GM21526 (cell line): ENCODE measurements around the gene GULP1.

Experiments used
- ATAC-seq: cut with Tn5 transposase; IDR thresholded peaks from one replicate; pipeline ENCODE4 v1.9.1; 2021; ENCODE audit warnings: moderate library complexity; ENCODE audit not compliant: unreplicated experiment, low FRiP score

The GULP1 gene

DNA sequence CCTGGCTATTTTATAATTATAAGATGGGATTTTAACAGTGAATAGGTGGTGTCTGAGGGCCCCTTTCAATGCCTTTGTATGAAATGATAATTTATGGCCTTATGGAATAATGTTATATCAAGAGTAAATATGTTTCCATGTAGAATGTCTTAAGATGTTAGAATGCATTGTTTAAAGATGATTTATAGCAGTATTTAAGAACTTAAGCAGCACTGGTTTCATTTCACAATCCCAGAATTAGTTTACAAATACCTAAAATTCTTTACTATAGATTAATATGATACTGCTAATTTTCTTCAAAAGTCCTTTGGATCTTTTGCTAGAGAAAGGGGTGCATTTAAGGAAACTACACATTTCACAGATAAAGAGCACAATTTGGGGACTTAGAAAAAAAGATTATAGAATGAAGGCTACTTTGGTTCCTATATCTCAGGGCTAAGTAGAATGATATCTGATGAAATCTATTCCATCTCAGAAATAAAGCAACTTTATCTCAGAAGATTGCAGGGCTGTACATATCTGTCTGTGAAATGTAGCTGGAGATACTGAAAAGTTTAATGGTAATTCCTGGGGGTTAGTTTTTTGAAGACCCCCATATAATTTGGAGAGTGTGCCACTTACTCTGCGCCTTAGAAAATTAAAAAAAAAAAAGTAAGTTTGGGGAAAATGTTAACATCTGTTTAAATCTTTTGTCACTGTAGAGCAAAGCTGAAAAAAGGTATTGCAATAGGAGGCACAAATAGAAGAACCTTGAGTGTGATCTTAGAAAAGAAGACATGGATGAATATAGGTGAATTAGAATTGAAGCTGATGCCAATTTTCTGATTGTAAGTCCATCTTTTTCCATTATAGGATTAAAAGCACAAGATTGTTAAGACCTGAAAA lies 123.4 kb downstream of the GULP1 start:
- no peak for ATAC-seq

DNA sequence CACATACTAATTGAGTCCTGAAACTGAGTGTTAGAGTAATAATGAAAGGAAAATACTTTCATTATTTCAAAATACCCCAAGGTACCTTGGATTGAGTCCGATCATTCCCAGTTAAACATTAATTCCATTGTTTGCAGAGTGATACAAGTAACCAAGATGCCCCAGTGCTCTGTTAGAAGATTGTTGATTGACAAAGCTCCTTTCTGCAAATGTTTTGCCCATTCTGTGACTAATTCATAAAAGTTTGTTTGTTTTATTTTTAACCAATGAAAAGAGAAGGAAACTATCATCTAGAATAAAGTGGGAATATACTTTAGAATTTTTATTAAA lies 124.0 kb downstream of the GULP1 start:
- ATAC-seq, result no peak

DNA sequence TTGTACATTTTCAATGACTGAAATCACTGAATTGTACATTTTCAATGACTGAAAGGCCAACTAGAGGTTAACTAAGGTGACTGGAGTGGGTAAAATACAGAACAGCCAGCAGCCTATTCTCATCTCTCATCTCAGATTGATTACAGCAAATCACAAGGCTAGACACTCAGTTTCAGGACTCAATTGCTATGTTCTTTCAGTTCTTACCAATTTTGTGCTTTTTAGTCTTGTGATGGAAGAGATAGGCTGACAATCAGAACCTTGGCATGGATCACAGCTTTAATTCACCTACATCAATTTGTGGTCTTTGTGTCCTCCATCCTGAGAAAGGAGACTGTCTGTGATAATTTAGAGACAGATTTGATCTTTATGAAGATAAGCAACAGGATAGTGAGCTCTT lies 124.7 kb downstream of the GULP1 start:
- ATAC-seq, result no peak

DNA sequence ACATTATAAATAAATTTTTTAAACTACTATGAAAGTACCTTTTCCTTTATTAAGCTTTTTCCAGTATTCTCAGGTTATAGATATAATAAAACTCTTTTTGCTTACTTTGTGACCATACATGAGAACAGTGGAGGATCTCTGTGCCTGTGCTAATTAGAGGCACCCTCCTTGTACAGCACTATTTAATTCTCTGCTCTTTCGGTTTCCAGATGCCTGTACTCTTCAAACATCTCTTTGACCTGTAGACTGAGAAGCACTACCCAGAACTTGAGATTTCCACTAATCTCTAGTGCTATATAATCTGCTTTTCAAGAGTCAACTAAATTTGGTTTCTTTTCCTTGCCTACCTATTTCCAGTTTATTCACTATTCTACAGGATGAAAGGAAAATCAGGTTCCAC lies 131.1 kb downstream of the GULP1 start:
- no peak for ATAC-seq

DNA sequence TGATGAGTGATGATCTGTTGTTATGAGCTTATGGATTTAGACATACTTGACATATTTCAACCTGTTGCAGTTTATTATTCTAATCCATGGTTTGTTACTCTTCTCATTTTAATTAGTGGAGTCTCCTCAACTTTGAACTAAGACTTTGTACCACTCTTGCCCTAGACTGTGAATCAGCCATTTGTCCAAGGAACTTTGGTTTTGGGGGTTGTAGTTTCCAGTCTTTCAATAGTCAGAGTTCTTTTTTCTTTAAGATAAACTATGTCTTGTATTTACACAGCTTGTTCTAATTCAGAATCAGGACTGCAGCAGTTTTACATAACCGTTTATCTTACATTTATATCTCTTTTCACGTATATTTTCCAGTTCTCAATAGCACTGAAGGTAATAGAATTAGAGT lies 133.6 kb downstream of the GULP1 start:
- ATAC-seq, result no peak

DNA sequence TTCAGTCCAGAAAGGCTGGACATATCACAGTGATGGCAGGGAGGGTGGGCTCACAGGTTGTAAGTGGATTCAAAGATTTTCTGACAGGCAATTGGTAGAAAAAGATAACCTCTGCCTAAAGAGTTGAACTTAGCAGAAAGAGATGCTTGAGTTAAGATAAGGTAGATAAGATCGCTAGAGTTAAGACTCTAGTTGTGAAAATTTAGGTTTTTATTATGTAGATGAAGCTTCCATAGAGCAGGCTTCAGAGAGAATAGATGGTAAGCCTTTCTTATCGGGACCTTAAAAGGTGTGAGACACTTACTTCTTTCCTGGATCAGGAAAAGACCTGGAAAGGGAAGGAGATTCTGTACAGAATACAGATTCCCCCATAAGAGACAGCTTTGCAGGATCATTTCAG lies 134.4 kb downstream of the GULP1 start:
- ATAC-seq, result no peak

DNA sequence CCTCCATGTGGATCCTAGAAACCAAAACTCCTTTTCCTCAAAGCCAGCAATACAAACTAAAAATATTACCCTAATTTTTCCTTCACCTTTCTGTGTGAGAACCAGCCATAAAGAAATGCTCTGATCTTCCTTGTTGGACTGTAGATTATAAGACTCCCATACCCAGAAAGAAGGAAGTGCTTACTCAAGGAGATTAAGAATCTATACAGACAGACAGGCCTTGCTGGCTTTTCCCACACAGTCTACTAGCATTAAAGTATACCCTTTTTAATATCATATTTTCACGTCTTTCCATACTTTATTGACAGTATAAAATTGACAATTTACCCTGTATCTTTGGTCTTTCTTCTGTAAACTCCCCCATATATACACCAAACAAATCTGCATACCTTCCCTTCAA lies 139.0 kb downstream of the GULP1 start:
- no peak for ATAC-seq

DNA sequence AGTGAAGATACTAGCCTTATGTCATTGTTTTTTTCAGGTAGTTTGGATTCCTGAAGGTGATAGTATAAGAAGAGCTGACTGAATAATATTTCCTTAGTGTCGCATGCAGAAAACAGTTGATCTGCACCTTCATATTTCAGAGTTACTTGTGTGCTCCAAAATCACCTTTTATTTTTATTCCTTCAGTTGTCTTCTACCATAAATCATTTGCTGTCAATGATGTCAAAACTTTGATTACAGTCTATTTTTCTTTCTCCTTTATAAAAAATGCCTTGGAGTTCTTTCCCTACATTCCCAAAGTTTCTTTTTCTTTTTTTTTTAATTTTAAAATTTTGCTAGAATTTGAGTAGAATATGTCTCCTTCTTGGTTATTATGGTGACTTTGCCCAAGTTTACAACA lies 142.3 kb downstream of the GULP1 start:
- ATAC-seq, result no peak

DNA sequence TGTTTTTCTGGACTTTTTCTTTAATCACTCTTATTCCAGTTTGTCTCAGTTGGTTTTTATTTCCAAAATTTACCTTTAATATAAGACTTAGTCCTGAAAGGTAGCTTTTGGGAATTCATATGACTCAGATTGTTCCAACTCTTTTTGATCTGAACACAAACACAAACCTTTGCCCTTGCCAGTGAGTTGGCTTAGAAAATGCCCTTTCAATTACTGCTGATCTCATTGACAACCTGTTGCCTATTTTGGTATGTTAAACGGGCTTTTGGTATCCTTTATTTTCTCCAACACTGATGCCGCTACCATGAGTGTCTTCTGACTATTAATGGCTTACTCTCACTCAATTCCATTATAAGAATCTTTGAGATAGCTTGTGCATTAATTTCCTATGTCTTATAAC lies 143.4 kb downstream of the GULP1 start:
- ATAC-seq, result no peak

DNA sequence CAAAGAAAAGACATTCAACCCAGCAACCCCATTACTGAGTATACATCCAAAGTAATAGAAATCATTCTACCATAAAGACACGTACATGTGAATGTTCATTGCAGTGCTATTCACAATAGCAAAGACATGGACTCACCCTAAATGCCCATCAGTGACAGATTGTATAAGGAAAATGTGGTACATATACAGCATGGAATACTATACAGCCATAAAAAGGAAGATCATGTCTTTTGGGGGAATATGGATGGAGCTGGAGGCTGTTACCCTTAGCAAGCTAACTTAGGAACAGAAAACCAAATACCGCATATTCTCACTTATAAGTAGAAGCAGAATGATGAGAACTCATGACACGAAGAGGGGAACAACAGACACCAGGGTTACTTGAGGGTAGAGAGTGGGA lies 145.9 kb downstream of the GULP1 start:
- ATAC-seq, result no peak

DNA sequence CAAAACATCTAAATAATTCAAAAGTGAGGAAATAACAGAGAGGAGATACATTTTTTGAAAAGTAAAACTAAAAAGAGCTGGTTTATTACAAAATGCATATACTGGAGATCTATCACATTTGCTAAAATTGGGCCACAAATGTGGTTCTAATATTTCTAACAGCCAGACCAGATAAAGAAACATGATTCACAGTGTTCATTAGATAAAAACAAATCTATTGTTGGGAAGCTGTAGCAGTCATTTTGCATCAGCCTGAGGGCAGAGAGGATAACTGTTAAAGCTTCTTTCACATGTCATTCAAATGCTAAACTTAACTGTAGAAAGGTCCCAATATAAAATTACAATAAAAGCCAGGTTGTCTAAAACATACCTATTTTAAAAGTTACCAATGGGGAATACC lies 148.3 kb downstream of the GULP1 start:
- ATAC-seq, result no peak

DNA sequence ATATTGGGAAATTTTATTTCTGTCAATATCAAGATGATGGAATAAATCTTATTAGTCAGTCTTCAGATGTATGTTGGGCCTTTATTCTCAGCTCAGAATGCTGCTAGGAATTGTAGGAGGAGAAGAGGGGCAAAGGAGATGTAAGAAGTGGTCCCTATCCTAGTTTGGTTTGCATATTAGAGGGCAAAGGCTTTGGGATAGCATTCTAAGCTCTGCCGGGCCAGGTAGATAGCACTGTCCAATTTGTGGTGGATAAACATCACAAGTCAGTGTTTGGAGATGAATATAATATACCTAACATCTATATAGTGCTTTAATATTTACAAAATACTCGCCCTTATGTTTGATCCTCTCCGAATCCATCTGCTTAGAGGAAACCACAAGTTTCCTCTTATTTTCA lies 149.2 kb downstream of the GULP1 start:
- no peak for ATAC-seq

DNA sequence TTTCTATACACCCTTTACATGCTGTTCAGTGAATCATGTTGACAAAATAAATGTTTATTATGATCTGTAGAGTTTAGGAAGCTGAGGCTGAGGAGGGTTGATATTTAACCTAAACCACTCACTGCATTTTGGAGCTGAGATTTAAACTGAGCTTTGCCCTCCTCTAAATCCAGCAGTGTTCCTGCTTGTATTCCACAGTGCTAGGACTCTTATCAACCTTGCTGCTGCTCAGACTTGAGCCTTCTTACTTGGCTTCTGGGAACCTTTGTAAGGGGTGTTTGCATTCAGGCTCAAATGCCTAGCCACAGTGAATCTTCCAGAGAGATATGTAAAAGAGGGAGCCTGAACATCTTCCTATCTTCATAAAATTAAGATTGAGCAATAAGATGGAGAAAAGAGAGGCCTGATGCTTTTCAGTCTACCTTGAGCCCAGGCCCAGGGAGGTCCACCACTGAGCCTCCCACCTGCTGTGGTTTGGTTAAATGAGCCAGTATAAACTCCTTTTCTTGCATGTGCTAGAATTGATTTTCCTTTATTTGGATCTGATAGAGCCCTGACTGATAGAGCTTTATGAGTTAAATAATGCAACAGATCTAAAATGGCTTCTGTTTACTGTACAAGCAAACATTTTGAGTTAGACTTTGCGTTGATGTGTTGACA lies 149.7 kb downstream of the GULP1 start:
- no peak for ATAC-seq

DNA sequence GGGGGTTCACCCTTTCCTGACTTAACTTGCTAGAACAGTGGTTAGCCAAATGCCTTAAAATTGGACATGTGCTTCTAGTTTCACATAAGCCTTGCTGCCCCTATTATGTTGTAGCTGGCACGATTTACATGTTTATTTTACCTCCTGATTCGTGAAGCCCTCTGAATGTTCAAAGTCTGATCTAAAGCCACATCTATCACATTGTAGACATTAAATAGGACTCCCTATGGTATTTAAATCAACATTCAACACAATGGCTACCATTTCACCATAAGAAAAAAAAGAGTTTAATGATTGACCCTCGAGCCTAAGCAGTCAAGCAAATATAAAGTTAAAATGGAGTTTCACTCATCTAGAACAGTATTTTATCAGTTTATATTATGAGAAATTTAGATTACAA lies 151.5 kb downstream of the GULP1 start:
- no peak for ATAC-seq

DNA sequence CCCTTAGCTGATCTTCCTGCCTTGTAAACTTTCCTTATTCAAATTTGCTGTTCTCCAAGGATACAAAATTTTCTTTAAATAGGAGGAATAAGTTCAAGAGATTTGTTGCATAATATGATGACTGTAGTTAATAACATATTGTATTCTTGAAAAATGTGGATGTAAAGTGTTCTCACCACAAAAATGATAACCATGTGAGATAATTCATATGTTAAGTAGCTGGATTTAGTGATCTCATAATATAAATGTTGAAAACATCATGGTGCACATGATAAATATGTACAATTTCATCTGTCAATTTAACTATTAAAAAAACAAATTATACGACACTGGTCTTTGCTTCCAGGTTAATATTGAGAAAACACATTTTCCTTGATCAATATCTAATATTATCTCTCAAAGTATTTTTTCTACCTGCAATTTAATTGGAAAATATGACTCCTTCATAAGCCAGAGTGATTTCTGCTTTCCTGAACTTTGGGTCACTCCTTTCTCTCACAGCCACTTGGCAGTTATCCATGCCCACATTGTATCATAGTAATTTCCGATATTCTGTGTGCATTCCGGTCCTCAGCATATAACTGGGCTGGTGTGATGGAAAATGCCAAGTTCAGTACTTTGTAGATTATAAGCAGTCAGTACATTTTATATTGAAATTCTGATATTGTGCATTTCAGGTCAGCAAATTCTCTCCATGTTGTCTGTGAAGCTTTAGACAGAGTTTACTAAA lies 152.6 kb downstream of the GULP1 start:
- ATAC-seq, result no peak

DNA sequence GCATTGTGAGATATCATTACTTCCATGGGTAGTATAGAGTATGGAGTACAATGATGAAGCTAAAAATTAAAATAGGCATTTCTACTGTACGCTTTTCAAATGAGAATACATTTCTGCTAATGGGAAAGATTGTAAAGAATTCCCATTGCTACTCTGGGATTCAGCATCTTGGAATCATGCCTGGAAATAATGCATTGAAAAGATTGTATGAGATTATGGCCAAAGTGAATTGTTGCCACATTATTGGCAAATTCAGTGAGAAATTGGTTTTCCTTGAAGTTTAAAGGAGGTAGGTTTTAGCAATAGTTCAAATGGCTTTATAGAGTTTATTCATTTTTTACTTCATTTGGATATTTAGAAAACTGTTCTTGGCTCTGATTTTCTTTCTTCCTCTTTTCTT lies 157.9 kb downstream of the GULP1 start:
- no peak for ATAC-seq

DNA sequence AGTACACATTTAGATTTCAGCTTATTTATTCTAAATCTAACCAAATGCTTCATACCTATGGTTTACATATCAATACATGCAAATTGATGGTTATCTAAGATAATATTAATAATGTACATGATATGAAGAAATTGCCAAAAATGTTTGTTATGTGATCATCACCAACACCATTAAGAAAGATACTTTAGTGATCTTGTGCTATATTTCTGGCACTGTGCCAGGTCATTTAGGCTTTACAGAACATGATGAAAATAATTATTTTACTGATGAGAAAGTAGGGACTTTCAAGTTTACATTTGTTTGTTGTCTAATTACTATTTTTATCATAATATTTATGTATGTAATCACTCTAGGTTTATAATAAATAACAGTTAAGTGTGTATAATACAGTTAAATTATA lies 158.3 kb downstream of the GULP1 start:
- no peak for ATAC-seq

DNA sequence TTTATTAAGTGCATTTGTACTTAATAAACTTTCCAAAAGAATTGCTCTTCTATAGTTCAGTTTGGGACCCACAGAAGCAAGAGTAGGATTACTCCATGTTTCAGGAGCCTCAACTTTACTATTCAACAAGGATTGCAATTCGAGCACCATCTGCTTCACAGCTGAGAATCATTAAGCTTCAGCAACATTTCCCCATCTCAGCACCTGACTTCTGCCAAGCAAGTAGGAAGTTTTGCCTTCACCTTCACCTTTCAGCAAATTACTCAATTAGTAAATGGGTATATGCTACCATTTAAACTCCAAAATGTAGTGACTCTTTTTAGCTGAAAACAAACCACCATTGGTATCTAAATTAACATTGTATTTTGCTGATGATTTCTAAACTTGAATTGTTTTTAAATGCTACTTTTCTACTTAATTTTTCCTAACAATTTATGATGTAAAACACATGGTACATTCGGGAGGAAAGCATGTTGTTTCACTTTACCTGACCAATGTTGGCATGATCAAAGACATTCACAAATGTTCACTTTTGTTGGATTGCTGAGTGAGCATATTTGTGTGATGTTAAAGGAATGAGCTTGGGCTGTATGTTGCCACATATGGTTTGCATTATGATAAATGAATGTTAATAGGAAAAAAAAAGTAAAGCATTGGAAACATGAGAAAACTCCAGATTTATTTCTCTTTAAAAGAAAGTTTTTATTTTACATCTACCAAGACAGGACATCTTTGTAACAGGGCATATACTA lies 159.2 kb downstream of the GULP1 start:
- no peak for ATAC-seq

DNA sequence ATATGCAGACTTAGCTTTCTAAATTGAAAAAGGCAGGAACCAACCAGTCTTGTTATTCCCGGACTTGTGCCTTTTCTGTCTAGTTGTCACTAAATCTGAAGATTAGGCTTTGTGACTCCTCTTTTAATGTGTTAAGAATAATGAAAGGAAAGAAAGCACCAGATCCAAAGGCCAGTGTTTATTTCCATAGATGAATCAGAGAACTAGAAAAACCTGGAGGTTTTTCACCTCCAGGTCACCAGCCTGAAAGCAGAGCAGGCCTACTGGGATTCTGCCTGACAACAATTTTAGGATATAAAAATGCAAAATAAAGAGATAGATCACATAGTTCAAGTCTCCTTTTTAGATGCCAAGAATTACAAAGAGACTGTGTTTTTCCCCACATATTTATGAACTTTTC lies 160.4 kb downstream of the GULP1 start:
- ATAC-seq, result no peak

DNA sequence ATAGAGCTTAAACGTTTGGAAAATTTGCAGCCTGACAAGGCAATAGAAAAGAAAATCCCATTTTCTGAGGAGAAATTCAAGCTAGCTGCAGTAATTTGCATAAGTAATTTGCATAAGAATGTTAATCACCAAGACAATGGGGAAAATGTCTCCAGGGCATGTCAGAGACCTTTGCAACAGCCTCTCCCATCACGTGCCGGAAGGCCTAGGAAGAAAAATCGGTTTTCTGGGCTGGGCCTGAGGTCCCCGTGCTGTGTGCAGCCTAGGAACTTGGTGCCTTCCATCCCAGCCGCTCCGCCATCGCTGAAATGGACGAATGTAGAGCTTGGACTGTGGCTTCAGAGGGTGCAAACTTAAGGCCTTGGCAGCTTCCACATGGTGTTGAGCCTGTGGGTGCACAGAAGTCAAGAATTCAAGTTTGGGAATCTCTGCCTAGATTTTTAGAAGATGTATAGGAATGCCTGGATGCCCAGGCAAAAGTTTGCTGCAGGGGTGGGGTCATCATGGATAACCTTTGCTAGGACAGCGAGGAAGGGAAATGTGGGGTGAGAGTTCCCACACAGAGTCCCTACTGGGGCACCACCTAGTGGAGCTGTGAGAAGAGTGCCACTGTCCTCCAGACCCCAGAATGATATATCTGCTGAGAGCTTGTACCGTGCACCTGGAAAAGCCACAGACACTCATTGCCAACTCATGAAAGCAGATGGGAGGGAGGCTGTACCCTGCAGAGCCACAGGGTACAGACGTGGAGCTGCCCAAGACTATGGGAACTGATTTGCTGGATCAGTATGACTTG lies 164.6 kb downstream of the GULP1 start:
- ATAC-seq, result no peak
